ENCODE results near the gene NPTN.
"Not testable (repeated sequence)": the region's sequence is repeated elsewhere in the genome, so short reads cannot be mapped to it uniquely, and the experiment has no call there.

NPTN gene

GRCh38 chr15:73633111-73633990, at the start of gene NPTN:
Gene NPTN, minus strand, starts transcription at chr15:73633389. Its CDS starts 174 bp downstream, at chr15:73633215.
- peak; percentile 97 to 98 for DNase-seq (ENCODE audit: low read depth in 2 of 2)

GRCh38 chr15:73682600-73683090, 49.5 kb upstream of the NPTN start:
- no peak for DNase-seq (ENCODE audit: low read depth in 2 of 2)

- DNase-seq (ENCODE audit: low read depth in 2 of 2): no peak
Observed at GRCh38 chr15:73681856-73682599, 48.8 kb upstream of the NPTN start.

GRCh38 chr15:73681063-73681462, 47.9 kb upstream of the NPTN start:
- no peak for DNase-seq (ENCODE audit: low read depth in 2 of 2)

GRCh38 chr15:73680549-73680948, 47.4 kb upstream of the NPTN start:
- no peak for DNase-seq (ENCODE audit: low read depth in 2 of 2)

GRCh38 chr15:73679964-73680363, 46.8 kb upstream of the NPTN start:
- DNase-seq (ENCODE audit: low read depth in 2 of 2): no peak

GRCh38 chr15:73679180-73679579, 46.0 kb upstream of the NPTN start:
- DNase-seq (ENCODE audit: low read depth in 2 of 2): no peak

GRCh38 chr15:73678498-73678897, 45.3 kb upstream of the NPTN start:
- no peak for DNase-seq (ENCODE audit: low read depth in 2 of 2)

- DNase-seq (ENCODE audit: low read depth in 2 of 2): no peak
Observed at GRCh38 chr15:73677733-73678132, 44.5 kb upstream of the NPTN start.

GRCh38 chr15:73677146-73677607, 44.0 kb upstream of the NPTN start:
- peak; percentile 25 to 38 for DNase-seq (ENCODE audit: low read depth in 2 of 2)

- DNase-seq (ENCODE audit: low read depth in 2 of 2): no peak
Observed at GRCh38 chr15:73674587-73674986, 41.4 kb upstream of the NPTN start.

- no peak for DNase-seq (ENCODE audit: low read depth in 2 of 2)
Observed at GRCh38 chr15:73660455-73660854, 27.3 kb upstream of the NPTN start.

GRCh38 chr15:73658645-73659044, 25.5 kb upstream of the NPTN start:
- no peak for DNase-seq (ENCODE audit: low read depth in 2 of 2)

- DNase-seq (ENCODE audit: low read depth in 2 of 2): no peak
Observed at GRCh38 chr15:73655724-73656123, 22.5 kb upstream of the NPTN start.

- DNase-seq (ENCODE audit: low read depth in 2 of 2): no peak
Observed at GRCh38 chr15:73654659-73655058, 21.5 kb upstream of the NPTN start.

- no peak for DNase-seq (ENCODE audit: low read depth in 2 of 2)
Observed at GRCh38 chr15:73650416-73651126, 17.4 kb upstream of the NPTN start.

GRCh38 chr15:73648014-73648295, 14.8 kb upstream of the NPTN start:
- no peak for DNase-seq (ENCODE audit: low read depth in 2 of 2)

- DNase-seq (ENCODE audit: low read depth in 2 of 2): no peak
Observed at GRCh38 chr15:73647259-73648013, 14.2 kb upstream of the NPTN start.

GRCh38 chr15:73639464-73639863, 6.3 kb upstream of the NPTN start:
- not testable (repeated sequence) for DNase-seq (ENCODE audit: low read depth in 2 of 2)

- no peak for DNase-seq (ENCODE audit: low read depth in 2 of 2)
Observed at GRCh38 chr15:73637527-73637926, 4.3 kb upstream of the NPTN start.

- DNase-seq (ENCODE audit: low read depth in 2 of 2): no peak
Observed at GRCh38 chr15:73633991-73634495, 854 bp upstream of the NPTN start.
